ENCODE data around the gene ALKBH5.

DNA sequence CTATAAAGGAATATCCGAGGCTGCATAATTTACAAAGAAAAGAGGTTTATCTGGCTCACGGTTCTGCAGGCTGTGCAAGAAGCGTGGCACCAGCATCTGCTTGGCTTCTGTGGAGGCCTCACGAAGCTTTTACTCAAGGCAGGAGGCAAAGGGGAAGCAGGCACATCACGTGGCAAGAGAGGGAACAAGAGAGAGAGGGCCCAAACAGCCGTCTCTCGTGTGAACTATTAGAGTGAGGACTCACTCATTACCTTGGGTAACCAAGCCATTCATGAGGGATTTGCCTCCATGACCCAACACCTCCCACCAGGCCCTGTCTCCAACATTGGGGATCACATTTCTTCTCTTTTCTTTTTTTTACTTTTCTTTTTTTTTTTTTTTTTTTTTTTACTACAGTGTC, 7.5 kb upstream of the ALKBH5 start:
- TF ChIP-seq, protein P1, sequence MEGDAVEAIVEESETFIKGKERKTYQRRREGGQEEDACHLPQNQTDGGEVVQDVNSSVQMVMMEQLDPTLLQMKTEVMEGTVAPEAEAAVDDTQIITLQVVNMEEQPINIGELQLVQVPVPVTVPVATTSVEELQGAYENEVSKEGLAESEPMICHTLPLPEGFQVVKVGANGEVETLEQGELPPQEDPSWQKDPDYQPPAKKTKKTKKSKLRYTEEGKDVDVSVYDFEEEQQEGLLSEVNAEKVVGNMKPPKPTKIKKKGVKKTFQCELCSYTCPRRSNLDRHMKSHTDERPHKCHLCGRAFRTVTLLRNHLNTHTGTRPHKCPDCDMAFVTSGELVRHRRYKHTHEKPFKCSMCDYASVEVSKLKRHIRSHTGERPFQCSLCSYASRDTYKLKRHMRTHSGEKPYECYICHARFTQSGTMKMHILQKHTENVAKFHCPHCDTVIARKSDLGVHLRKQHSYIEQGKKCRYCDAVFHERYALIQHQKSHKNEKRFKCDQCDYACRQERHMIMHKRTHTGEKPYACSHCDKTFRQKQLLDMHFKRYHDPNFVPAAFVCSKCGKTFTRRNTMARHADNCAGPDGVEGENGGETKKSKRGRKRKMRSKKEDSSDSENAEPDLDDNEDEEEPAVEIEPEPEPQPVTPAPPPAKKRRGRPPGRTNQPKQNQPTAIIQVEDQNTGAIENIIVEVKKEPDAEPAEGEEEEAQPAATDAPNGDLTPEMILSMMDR (IDR thresholded peaks at IDR 0.05; ENCODE audit: insufficient read depth, low read depth, low read length): no peak
- TF ChIP-seq EZH2 (IDR thresholded peaks at IDR 0.05; ENCODE audit: insufficient read depth, low read length): no peak
